GM19324 (cell line): Measurements from ENCODE around the gene LGALS14.
A peak's percentile ranks its signal among the peaks of the same experiment; 100 is the strongest.
"Not testable (repeated sequence)": the region's sequence is repeated elsewhere in the genome, so short reads cannot be mapped to it uniquely, and the experiment has no call there.

Source experiments
- ATAC-seq: cut with Tn5 transposase; IDR thresholded peaks from one replicate; pipeline ENCODE4 v1.9.1; 2021; ENCODE audit warnings: mild to moderate bottlenecking, moderate library complexity; ENCODE audit not compliant: unreplicated experiment, low FRiP score

Gene LGALS14

GRCh38 chr19:39692822-39693221 is 11.5 kb upstream of the LGALS14 start:
- ATAC-seq, result no peak

GRCh38 chr19:39695759-39696158 is 8.5 kb upstream of the LGALS14 start:
- ATAC-seq, result no peak

- no peak for ATAC-seq
These were observed 7.9 kb upstream of the LGALS14 start for GRCh38 chr19:39696387-39696786.

GRCh38 chr19:39698535-39698934 is 5.7 kb upstream of the LGALS14 start:
- no peak for ATAC-seq

- ATAC-seq, result peak; percentile 64
These were observed 3.0 kb upstream of the LGALS14 start for GRCh38 chr19:39701291-39701690.

- ATAC-seq, result no peak
These were observed 1.4 kb downstream of the LGALS14 start for GRCh38 chr19:39705578-39706188.

- ATAC-seq, result no peak
These were observed 4.3 kb downstream of the LGALS14 start for GRCh38 chr19:39708594-39708993.

GRCh38 chr19:39709026-39709872 is 5.0 kb downstream of the LGALS14 start:
- no peak for ATAC-seq

- no peak for ATAC-seq
These were observed 6.1 kb downstream of the LGALS14 start for GRCh38 chr19:39710333-39710890.

- ATAC-seq, result not testable (repeated sequence)
These were observed 15.9 kb downstream of the LGALS14 start for GRCh38 chr19:39720144-39720543.

GRCh38 chr19:39725995-39726394 is 21.7 kb downstream of the LGALS14 start:
- no peak for ATAC-seq

GRCh38 chr19:39727070-39727800 is 23.0 kb downstream of the LGALS14 start:
- ATAC-seq, result no peak

- no peak for ATAC-seq
These were observed 23.8 kb downstream of the LGALS14 start for GRCh38 chr19:39728040-39728439.

- no peak for ATAC-seq
These were observed 25.3 kb downstream of the LGALS14 start for GRCh38 chr19:39729594-39729993.

- ATAC-seq, result no peak
These were observed 27.4 kb downstream of the LGALS14 start for GRCh38 chr19:39731685-39732084.

- no peak for ATAC-seq
These were observed 29.6 kb downstream of the LGALS14 start for GRCh38 chr19:39733841-39734240.

GRCh38 chr19:39735688-39736087 is 31.4 kb downstream of the LGALS14 start:
- no peak for ATAC-seq

- no peak for ATAC-seq
These were observed 31.8 kb downstream of the LGALS14 start for GRCh38 chr19:39736088-39736487.

GRCh38 chr19:39737351-39737750 is 33.1 kb downstream of the LGALS14 start:
- no peak for ATAC-seq

GRCh38 chr19:39737891-39738290 is 33.6 kb downstream of the LGALS14 start, which contains the start of gene CLC:
Gene CLC, minus strand, starts transcription at chr19:39738029. Its CDS starts 77 bp downstream, at chr19:39737952.
- ATAC-seq, result no peak

- ATAC-seq, result no peak
These were observed 34.5 kb downstream of the LGALS14 start for GRCh38 chr19:39738814-39739213.
